IPS-18a (cell line): ENCODE data around the gene PER1.

ENCODE experiments used
- H3K27ac ChIP-seq: one replicate; pipeline ENCODE4 v1.5.1; 2013; ENCODE audit warnings: low read length
- H3K27me3 ChIP-seq: one replicate; pipeline ENCODE4 v1.6.1; 2013; ENCODE audit warnings: mild to moderate bottlenecking, low read length; ENCODE audit not compliant: control insufficient read depth, insufficient read depth
- H3K36me3 ChIP-seq: one replicate; pipeline ENCODE4 v1.6.1; 2013; ENCODE audit warnings: low read depth, low read length; ENCODE audit not compliant: control insufficient read depth
- H3K4me1 ChIP-seq: one replicate; pipeline ENCODE4 v1.6.1; 2013; ENCODE audit warnings: low read depth, low read length; ENCODE audit not compliant: control insufficient read depth
- H3K4me3 ChIP-seq: one replicate; pipeline ENCODE4 v1.5.1; 2013; ENCODE audit warnings: low read length
- H3K9ac ChIP-seq: one replicate; pipeline ENCODE4 v1.6.1; 2013; ENCODE audit warnings: mild to moderate bottlenecking, low read length, moderate library complexity
- H3K9me3 ChIP-seq: one replicate; pipeline ENCODE4 v1.6.1; 2013; ENCODE audit warnings: low read depth, low read length; ENCODE audit not compliant: control insufficient read depth

Gene PER1

GRCh38 chr17:8149419-8150193, 2.6 kb downstream of the PER1 start:
- Histone ChIP-seq H3K9ac (no peak overlapping the region), H3K9me3 (no peaks in the 10 kb centered on the region), H3K4me1 (peaks cover 23% of the 10 kb centered on the region), H3K36me3 (peaks cover 42% of the 10 kb centered on the region), H3K27me3 (no peaks in the 10 kb centered on the region), H3K4me3 (no peak overlapping the region), H3K27ac (no peak overlapping the region)

GRCh38 chr17:8148560-8148959, 3.6 kb downstream of the PER1 start:
- no peak overlapping the region for H3K4me3 ChIP-seq
- peaks cover 49% of the 10 kb centered on the region for H3K36me3 ChIP-seq
- H3K9ac ChIP-seq: no peak overlapping the region
- peaks cover 14% of the 10 kb centered on the region for H3K4me1 ChIP-seq
- no peaks in the 10 kb centered on the region for H3K27me3 ChIP-seq
- H3K27ac ChIP-seq: no peak overlapping the region
- no peaks in the 10 kb centered on the region for H3K9me3 ChIP-seq

GRCh38 chr17:8147805-8148404, 4.3 kb downstream of the PER1 start:
- no peak overlapping the region for H3K27ac ChIP-seq
- H3K36me3 ChIP-seq: peaks cover 49% of the 10 kb centered on the region
- no peaks in the 10 kb centered on the region for H3K9me3 ChIP-seq
- H3K4me1 ChIP-seq: peaks cover 11% of the 10 kb centered on the region
- H3K4me3 ChIP-seq: no peak overlapping the region
- H3K9ac ChIP-seq: no peak overlapping the region
- no peaks in the 10 kb centered on the region for H3K27me3 ChIP-seq

- Histone ChIP-seq H3K4me3 (no peak overlapping the region), H3K4me1 (peaks cover 5% of the 10 kb centered on the region), H3K9ac (no peak overlapping the region), H3K27ac (no peak overlapping the region), H3K9me3 (no peaks in the 10 kb centered on the region), H3K27me3 (no peaks in the 10 kb centered on the region), H3K36me3 (peaks cover 49% of the 10 kb centered on the region)
Measured at GRCh38 chr17:8147141-8147804, 4.9 kb downstream of the PER1 start.

- Histone ChIP-seq H3K9ac (no peak overlapping the region), H3K27ac (no peak overlapping the region), H3K27me3 (no peaks in the 10 kb centered on the region), H3K4me1 (peaks cover 5% of the 10 kb centered on the region), H3K4me3 (no peak overlapping the region), H3K9me3 (no peaks in the 10 kb centered on the region), H3K36me3 (peaks cover 55% of the 10 kb centered on the region)
Measured at GRCh38 chr17:8146381-8147140, 5.6 kb downstream of the PER1 start.

- no peak overlapping the region for H3K4me3 ChIP-seq
- no peak overlapping the region for H3K27ac ChIP-seq
- H3K4me1 ChIP-seq: peaks cover 3% of the 10 kb centered on the region
- H3K36me3 ChIP-seq: peaks cover 63% of the 10 kb centered on the region
- H3K9ac ChIP-seq: no peak overlapping the region
- H3K27me3 ChIP-seq: no peaks in the 10 kb centered on the region
- H3K9me3 ChIP-seq: no peaks in the 10 kb centered on the region
Measured at GRCh38 chr17:8145811-8146210, 6.4 kb downstream of the PER1 start.

GRCh38 chr17:8144401-8145231, 7.6 kb downstream of the PER1 start:
- H3K9me3 ChIP-seq: no peaks in the 10 kb centered on the region
- peaks cover 60% of the 10 kb centered on the region for H3K36me3 ChIP-seq
- no peaks in the 10 kb centered on the region for H3K27me3 ChIP-seq

GRCh38 chr17:8143581-8144400, 8.4 kb downstream of the PER1 start:
- Histone ChIP-seq H3K4me1 (no peaks in the 10 kb centered on the region), H3K27me3 (no peaks in the 10 kb centered on the region), H3K9ac (no peak overlapping the region), H3K4me3 (no peak overlapping the region), H3K36me3 (peaks cover 55% of the 10 kb centered on the region), H3K27ac (no peak overlapping the region), H3K9me3 (no peaks in the 10 kb centered on the region)

More at GRCh38 chr17:8144401-8145231, 7.6 kb downstream of the PER1 start:
- H3K4me1 ChIP-seq: no peaks in the 10 kb centered on the region
- no peak overlapping the region for H3K4me3 ChIP-seq
- no peak overlapping the region for H3K9ac ChIP-seq
- H3K27ac ChIP-seq: no peak overlapping the region

- peaks cover 50% of the 10 kb centered on the region for H3K36me3 ChIP-seq
- no peak overlapping the region for H3K27ac ChIP-seq
Measured at GRCh38 chr17:8142887-8143580, 9.2 kb downstream of the PER1 start.

More at GRCh38 chr17:8142887-8143580, 9.2 kb downstream of the PER1 start:
- H3K9ac ChIP-seq: no peak overlapping the region
- no peaks in the 10 kb centered on the region for H3K4me1 ChIP-seq
- no peak overlapping the region for H3K4me3 ChIP-seq
- H3K9me3 ChIP-seq: no peaks in the 10 kb centered on the region
- H3K27me3 ChIP-seq: peaks cover 1% of the 10 kb centered on the region
